Measurements from ENCODE around the gene TENM3.

DNA sequence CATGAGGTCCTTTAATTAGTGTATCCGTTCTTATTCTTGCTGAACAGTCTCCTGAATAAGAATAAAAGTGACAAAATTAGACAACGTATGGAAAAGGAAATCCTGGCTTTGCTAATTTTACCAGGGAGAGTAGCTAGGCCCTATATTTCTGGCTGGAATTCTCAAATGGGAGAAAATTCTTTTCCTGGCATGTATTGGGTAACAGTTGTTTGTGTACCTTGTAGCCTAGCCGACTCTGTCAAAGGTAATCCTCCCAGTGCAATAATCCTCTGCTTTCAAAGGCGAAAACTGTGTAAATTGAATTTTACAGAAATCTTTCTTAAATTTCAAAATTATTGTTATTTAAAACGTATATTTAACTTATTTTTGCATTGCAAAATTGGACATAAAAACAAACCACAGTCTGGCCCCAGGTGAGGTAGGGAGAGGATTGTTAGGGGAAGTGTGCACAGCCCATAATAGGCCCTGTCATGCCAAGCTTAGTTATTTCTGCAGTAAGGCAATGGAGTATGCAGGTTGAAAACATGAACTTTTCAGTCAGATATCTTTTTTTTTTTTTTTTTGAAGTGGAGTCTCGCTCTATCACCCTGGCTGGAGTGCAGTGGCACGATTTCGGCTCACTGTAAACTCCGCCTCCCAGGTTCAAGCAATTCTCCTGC lies 18.9 kb upstream of the TENM3 start:
- TF ChIP-seq, protein P1, sequence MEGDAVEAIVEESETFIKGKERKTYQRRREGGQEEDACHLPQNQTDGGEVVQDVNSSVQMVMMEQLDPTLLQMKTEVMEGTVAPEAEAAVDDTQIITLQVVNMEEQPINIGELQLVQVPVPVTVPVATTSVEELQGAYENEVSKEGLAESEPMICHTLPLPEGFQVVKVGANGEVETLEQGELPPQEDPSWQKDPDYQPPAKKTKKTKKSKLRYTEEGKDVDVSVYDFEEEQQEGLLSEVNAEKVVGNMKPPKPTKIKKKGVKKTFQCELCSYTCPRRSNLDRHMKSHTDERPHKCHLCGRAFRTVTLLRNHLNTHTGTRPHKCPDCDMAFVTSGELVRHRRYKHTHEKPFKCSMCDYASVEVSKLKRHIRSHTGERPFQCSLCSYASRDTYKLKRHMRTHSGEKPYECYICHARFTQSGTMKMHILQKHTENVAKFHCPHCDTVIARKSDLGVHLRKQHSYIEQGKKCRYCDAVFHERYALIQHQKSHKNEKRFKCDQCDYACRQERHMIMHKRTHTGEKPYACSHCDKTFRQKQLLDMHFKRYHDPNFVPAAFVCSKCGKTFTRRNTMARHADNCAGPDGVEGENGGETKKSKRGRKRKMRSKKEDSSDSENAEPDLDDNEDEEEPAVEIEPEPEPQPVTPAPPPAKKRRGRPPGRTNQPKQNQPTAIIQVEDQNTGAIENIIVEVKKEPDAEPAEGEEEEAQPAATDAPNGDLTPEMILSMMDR (conservative IDR thresholded peaks at IDR 0.05; ENCODE audit: low read length), result no peak
- TF ChIP-seq EZH2phosphoT487 (IDR thresholded peaks at IDR 0.05; ENCODE audit: borderline replicate concordance, low read depth, low read length), result no peak

Data from OCI-LY7 (cell line).